DMS114 treated with DMSO at 0.1 percent for 48 hours (cell line): ENCODE data around the gene SGMS2.
"Not testable (repeated sequence)": the region's sequence is repeated elsewhere in the genome, so short reads cannot be mapped to it uniquely, and the experiment has no call there.

Experiments used
- DNase-seq: peaks from one replicate; lab custom pipeline; 2025; ENCODE audit not compliant: unreplicated experiment; lab: John Stamatoyannopoulos, UW

The SGMS2 gene

DNA sequence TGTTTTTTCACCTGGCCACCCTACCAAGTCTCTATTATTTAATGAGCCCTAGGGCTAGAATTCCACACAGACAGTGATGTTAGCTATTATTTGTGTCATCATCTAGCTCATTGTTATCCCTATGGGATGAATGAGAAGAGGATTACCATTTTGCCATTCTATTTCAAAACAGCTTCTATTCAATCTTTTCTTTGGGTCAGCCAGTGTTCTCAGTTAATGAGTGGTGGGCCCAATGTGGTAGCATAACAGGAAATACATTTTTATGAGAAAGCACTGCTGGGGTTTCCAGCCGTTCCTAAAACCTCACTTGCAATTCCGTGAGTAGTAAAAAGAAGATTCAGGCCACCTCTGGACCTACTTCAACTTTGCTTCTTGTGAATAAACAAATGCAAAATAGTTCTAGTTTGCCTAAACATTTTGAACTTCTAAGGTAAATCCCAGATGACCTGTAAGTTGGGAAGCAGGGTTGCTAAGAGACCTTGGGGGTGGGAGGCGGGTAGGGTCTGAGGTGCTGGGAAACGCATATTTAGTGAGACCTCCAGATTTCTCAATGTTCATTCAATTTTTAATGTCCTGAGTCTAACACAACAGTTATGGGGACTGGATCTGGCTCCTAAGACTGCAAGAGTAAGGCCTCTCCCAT is 81.8 kb downstream of the SGMS2 start:
- no peak for DNase-seq

DNA sequence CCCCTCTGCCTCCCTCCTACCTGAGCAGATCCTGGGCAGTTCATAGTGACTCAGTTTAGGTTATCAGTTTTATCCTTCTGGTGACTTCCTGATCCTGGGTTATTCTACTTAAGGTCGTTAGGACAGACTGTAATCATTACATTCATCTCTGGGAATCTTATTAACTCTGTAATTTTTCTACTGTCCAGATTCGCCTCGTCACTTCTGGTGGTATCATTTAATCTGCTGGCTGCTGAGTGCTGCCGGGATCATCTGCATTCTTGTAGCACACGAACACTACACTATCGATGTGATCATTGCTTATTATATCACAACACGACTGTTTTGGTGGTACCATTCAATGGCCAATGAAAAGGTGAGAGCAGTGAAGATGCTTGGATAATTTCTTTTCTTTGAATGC is 83.6 kb downstream of the SGMS2 start:
- DNase-seq: no peak

DNA sequence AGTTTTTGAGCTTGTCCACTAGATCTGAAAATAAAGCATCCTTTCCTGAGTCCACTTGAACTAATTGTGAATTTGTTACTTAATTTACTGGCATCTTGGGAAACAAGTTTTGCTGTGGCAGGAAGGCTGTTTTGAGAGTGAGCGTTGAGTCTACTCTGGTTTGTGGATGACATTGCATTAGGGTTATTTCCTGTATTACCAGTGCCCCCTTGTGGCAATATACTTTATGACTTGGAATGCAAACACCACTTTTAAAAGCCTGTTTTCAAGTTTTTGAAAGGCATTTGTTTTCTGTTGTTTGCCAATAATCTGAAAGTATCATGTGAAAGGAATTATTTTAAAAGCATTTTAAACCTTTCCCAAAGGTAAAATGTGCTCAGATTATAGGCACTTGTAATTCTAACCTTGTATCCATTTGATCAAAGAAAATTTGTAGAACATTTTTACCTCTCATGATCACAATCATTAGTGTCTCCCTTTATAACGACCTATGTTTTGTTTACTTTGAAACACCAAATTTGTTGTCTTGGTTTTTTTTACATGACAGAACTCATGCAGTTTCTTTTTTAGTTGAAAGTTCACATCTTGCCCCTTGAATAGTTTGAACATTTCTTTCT is 88.7 kb downstream of the SGMS2 start:
- peak; percentile 41 for DNase-seq

DNA sequence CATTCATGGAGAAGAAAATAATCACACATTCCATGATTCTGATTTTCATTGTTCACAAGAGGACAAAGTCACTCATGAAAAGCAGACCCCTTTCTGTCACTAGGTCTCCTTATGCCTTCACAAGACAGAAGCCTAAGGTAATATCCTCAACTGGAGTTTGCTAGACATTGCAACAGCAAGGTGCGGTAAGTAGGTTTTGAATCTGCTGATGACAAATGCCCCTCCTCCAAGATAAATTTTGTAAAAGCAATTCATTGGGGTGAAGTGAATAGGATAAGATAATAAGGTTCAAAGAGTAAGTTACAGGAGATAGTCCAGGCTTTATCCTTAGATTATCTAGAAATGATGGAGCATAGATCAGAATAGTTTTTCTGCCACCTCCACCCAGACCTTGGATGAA is 90.5 kb downstream of the SGMS2 start:
- no peak for DNase-seq

DNA sequence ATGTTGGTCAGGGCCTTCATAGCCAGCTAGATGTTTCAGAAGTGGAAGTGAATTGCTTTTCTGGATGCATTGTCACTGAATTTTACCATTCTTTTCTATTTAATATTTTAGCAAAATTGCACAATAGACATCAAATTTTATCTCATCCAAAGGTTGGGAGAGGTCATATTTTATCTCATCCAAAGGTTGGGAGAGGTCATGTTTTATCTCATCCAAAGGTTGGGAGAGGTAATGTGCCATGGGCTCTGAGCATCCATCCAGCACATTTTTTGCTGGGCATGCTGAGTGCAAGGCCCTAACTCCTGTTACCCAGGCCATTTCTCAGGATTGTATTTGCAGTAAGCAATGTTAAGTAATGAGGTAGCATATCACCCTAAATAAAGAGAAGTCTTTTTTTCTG is 91.9 kb downstream of the SGMS2 start:
- DNase-seq: no peak

DNA sequence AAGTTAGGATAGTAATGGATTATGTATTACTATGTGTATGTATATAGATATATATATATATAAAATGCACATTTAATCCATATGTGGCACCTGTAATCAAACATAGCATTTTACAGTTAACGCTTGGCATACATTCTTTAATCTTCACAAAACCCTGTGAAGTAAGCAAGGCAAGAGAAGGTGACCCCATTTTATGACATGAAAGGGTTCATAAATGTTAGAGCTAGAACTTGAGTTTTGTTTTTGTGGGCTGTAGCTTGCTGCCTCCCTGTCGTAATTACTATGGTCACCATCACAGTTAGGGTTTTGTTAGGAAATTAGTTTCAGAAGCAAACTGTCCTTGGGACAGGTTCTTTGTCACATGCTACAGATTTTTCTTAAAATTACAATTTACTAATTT is 92.8 kb downstream of the SGMS2 start:
- no peak for DNase-seq

DNA sequence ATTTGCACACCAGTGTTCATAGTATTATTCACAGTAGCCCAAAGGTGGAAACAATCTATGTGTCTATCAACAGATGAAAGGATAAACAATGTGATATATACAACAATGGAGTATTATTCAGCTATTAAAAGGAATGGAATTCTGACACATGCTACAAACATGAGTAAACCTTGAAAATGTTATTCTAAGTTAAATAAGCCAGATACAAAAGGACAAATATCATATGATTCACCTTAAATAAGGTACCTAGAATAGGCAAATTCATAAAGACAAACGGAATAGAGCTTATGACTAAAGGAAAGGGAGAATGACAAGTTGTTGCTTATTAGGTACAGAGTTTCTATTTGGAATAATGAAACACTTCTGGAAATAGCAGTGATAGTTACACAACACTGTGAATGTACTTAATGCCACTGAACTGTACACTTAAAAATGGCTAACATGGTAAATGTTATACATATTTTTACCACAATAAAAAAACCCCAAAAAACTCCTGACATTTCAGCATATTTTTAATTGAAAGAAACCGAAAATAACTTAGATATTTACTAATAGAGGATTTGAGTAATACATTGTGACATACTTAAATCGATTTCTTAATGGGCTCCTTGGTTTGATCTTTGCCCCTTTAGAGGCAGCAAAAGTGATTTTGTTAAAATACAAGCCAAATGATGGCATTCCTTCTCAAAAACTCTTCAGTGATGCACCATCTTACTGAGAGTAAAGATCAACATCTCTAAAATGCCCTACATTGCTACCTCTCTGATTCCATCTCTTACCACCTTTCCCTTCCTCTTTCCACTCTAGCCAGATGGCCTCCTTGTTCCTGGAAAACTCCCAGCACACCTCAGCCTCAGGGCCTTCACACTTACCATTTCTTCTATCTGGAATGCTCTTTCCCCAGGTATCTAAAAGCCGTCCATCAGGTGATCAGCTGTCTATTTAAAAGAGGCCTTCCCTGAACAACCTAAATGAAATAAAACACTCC is 98.0 kb downstream of the SGMS2 start:
- DNase-seq: no peak

DNA sequence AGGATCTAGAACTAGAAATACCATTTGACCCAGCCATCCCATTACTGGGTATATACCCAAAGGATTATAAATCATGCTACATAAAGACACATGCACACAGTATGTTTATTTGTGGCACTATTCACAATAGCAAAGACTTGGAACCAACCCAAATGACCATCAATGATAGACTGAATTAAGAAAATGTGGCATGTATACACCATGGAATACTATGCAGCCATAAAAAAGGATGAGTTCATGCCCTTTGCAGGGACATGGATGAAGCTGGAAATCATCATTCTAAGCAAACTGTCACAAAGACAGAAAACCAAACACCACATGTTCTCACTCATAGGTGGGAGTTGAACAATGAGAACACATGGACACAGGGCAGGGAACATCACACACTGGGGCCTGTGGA is 101.0 kb downstream of the SGMS2 start:
- not testable (repeated sequence) for DNase-seq

DNA sequence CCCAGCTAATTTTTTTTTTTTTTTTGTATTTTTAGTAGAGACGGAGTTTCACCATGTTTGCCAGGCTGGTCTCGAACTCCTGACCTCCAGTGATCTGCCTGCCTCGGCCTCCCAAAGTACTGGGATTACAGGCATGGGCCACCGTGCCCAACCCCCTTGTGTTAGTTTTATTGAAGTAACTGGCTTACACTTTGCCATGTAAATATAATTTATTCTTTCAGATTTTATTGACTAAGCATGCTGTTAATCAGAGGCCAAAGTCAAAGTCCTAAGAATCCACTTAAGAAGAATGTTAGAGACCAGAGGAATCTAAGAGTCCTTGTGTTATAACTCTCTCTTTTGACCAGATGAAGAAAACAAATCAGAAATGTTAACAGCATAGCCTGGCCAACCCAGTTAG is 102.1 kb downstream of the SGMS2 start:
- DNase-seq: not testable (repeated sequence)

DNA sequence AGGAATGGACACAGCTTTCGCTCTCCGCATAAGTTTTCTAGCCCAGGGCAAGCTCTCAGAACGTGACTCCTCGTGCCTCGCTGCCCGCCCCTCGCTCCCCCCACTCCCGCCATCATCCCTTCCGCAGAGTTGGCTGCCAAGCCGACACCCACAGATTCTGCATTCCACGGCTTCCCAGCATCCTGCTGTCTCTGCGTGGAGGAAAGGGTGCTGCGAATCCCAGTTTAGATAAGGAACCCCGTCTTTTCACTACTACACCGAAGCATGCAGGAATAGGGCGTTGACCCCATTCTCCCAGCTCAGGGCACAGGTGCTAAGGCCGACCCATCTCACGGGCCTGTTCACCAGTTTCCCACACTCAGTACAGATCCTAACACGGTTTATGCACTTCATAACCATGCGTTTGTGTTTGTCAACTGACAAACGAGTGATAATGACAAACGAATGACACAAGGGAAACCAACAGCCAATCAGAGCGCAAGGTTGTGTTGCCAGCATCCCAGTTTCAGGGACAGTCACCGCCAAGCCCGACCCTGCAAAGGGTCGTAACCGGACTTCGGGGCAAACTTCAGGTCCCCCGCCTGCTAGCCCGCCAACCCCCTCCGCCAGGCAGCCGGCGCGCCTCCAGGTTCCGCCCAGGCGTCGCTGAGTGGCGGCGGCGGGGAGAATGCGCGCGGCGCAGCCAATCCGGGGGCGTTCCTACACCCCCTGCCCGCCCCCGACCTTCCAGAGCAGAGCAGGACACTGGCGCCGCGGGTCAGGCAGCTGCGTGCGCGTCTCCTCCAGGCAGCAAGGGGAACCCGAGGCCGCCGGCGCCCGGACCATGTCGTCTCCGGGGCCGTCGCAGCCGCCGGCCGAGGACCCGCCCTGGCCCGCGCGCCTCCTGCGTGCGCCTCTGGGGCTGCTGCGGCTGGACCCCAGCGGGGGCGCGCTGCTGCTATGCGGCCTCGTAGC is 106.4 kb downstream of the SGMS2 start, which contains the start of gene CYP2U1:
Gene CYP2U1 (plus strand): TSS at position 729 of the 954 bp plus-strand sequence. CDS start 95 bp downstream, at position 824.
- DNase-seq: peak; percentile 13

DNA sequence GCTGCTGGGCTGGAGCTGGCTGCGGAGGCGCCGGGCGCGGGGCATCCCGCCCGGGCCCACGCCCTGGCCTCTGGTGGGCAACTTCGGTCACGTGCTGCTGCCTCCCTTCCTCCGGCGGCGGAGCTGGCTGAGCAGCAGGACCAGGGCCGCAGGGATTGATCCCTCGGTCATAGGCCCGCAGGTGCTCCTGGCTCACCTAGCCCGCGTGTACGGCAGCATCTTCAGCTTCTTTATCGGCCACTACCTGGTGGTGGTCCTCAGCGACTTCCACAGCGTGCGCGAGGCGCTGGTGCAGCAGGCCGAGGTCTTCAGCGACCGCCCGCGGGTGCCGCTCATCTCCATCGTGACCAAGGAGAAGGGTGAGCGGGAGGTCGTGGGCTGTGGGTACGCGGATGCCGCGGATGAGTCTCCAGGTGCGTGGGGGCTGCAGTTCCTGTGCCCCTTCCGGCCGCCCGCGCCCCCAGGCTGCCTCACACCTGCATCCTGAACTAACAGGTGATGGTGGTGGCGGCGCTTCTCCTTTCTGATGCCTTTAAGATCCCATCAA is 107.1 kb downstream of the SGMS2 start:
- no peak for DNase-seq

DNA sequence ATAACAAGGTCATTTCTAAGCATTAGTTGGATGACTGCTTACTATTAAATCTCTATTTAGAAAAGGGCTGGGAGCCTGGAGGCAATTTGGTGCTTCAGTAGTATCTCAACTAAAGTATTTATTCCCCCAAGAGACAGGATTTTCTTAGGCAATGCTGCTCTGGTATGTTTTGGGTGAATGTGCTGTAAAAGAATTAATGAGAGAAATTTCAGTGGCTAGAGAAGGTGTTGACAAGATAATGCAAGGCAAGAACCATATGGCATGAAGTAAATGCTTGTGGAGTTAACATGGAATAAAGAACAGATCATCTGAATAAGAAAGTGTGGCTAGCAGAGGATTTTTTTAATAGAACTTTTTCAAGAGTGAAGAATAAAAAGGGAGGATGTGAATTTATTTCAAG is 110.5 kb downstream of the SGMS2 start:
- DNase-seq: no peak

DNA sequence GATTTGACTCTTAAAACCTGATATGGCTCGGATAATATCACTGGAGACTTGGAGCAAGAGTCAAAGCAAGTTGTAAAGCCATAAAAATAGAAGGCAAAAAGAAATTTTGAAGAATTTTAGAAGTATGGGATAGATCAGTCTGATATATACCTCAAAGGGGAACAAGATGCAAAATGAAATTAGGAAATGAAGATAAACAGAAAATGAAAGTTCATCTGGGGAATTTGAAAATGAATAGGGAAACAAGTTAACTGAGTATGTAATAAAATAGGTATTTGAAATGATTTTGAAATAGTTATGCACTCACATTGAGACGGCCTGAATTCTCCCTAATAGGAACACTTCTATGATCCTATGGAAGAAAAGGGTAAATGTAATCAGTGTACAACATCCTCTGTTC is 112.3 kb downstream of the SGMS2 start:
- no peak for DNase-seq

DNA sequence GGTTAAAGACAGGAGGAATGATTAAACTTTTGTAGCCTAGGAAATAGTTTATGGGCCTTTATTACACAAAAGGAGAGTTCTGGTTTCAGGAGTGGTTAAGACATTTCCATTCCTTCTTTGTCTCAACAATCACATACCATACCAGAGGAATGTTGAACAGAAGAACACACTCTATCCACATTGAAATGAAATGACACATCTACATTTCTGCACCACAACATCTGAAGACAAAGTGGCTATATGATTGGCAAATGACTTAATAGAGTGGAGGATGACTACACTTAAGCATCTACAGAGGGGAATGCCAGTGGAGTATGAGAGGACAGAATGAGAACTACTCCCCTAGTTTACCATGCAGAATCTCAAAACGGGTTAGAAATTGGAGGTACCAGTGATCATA is 114.6 kb downstream of the SGMS2 start:
- no peak for DNase-seq

DNA sequence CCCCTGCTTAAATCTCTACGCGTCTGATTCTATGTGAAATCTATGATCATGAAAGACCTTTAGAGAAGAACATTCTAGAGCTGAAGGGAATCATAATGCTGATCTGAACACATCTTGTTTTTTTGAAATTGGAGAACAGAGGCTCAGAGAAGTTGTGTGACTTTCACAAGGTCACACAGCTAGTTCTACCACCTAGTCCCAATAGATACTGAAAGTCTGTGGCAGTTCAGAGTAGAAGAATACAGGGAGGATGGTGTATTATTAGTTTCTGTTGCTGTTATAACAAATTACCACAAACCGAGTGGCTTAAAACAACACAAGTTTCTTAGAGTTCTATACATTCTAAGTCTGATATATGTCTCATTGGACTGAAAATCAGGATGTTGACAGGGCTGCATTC is 121.1 kb downstream of the SGMS2 start:
- no peak for DNase-seq

DNA sequence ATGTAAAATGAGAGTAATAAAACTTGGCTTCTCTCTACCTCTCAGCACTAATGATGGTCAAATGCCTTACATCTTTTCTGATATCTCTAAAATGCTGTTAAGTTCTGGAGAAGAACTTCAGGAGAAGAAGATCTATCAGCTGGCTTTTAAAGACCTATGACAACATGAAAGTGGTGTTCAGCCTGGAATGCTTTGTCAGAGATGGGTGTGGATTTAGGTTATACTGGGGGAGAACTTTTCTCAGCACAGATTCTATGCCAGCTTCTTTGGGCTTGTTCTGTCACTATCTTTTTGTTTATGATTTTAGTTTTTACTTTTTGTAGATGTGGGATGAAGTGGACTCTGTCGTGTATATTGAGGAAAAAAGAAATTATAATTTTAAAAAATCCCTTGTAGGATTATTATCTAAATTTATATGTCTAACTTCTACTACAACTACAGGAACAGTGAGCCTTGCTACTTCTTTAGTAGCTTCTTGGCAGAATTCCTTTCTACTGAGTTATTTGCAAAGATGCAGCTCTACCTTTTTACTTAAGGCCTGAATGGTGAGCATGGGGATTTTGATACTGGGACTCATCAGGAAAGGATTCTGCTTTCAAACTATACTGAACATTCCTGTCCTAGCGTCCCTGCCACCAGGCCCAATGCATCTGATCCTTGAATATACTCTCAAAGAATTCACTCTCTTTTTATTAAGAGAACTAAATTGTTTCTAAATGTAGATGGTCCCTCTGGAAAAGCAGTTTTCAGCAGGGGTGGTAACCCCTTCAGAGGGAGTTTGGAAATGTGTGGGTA is 126.2 kb downstream of the SGMS2 start:
- DNase-seq: no peak

DNA sequence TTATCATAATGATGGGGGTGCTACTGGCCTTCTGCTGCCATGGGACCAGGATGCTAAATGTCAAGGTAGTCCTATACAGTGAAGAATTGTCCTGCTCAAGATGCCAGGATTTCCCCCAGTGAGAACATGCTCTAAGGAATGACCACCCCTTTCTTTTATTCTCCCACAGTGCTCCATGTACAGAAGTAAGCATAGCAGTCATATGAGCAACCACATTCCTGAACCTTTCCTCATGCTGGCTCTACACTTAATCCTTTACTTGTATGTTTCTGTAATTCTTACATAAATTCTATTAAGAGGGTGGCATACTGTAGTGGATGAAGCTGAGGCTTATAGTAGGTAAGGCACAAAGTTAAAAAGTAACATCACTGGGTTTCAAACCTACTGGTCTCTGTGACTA is 126.8 kb downstream of the SGMS2 start:
- no peak for DNase-seq

DNA sequence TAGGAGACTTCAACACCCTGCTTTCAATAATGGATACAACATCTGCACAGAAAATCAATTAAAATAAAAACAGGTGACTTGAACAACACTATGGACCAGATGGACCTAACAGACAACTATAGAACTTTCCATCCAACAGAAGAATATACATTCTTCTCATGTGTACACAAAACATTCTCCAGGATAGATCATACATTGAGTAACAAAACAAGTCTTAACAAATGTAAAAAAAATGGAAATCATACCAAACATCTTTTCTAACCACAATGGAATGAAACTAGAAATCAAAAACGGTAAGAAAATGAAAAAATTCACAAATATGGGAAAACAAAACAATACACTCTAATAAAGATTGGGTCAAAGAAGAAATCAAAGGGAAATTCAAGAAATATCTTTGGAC is 131.3 kb downstream of the SGMS2 start:
- no peak for DNase-seq
